Ascending aorta (tissue), 2 donors: Measurements from ENCODE around the gene NFATC2. TPM values are rescaled to one million over a fixed set of nuclear protein-coding genes. Genes with fewer than 3 reads are reported as not detected.

Experiments
- DNase-seq, 2 donors: peaks; one replicate each; pipeline ENCODE4 v3.0.0-alpha.2; 2019; ENCODE audit warnings: low spot score in 2 of 2
- H3K27ac ChIP-seq, 2 donors: fragments of 200-600 bp; sonication (generic); one replicate each; pipeline ENCODE4 v1.5.1; 2016 to 2017; ENCODE audit warnings: mild to moderate bottlenecking in 1 of 2
- H3K27me3 ChIP-seq: fragments of 200-600 bp; sonication (generic); one replicate; pipeline ENCODE4 v1.5.1; 2017
- H3K36me3 ChIP-seq, 2 donors: fragments of 200-600 bp; sonication (generic); one replicate each; pipeline ENCODE4 v1.5.1; 2016
- H3K4me1 ChIP-seq, 2 donors: fragments of 200-600 bp; sonication (generic); one replicate each; pipeline ENCODE4 v1.5.1; 2016 to 2017; ENCODE audit warnings: mild to moderate bottlenecking in 1 of 2
- H3K4me3 ChIP-seq, 2 donors: fragments of 200-600 bp; sonication (generic); one replicate each; pipeline ENCODE4 v1.5.1; 2016 to 2017; ENCODE audit warnings: mild to moderate bottlenecking in 1 of 2
- H3K9me3 ChIP-seq, 2 donors: fragments of 200-600 bp; sonication (generic); one replicate each; pipeline ENCODE4 v1.5.1; 2016
- CTCF ChIP-seq, 3 experiments: fragments of 200-600 bp in 2 of 3; fragments of 450-650 bp in 1 of 3; sonication (generic) in 2 of 3; IDR thresholded peaks; one replicate each; pipeline ENCODE4 v1.5.1; 2016 to 2019; ENCODE audit warnings: antibody characterized with exemption in 3 of 3, mild to moderate bottlenecking in 1 of 3, moderate library complexity in 1 of 3
- intact Hi-C: fragments of 100-400 bp; cut with DNase I; formaldehyde crosslinking; loops from one replicate; pipeline ENCODE4 v1.15.1; 2023
- total RNA-seq: library from RNA; depleted of rRNA; stranded (reverse); fragments of >200 nt; gene quantifications from one replicate; pipeline ENCODE4 v1.1.0, GENCODE V29; 2016

Gene NFATC2
- total RNA-seq, 1 donor from 2014 or later, result 7.9 TPM

GRCh38 chr20:51536116-51537069, 6.1 kb downstream of the NFATC2 start:
- intact Hi-C loops, result no loop called here
- Histone ChIP-seq H3K36me3 (no peaks in the 10 kb centered on the region), H3K27ac (no peak overlapping the region), H3K27me3 (no peaks in the 10 kb centered on the region), H3K4me1 (peaks cover 7 to 13% of the 10 kb centered on the region in 2 donors), H3K9me3 (no peaks in the 10 kb centered on the region), H3K4me3 (no peak overlapping the region)
- DNase-seq, result peak in 1 of 2 donors; percentile 42
- TF ChIP-seq CTCF (IDR thresholded peaks at IDR 0.05), result no peak

- Histone ChIP-seq H3K36me3 (no peaks in the 10 kb centered on the region), H3K27ac (no peak overlapping the region), H3K4me1 (peaks cover 7 to 11% of the 10 kb centered on the region in 2 donors), H3K27me3 (no peaks in the 10 kb centered on the region), H3K4me3 (no peak overlapping the region), H3K9me3 (no peaks in the 10 kb centered on the region)
- no peak for DNase-seq
- intact Hi-C loops, result no loop called here
- no peak for TF ChIP-seq CTCF (IDR thresholded peaks at IDR 0.05)
Measured at GRCh38 chr20:51535674-51536073, 6.8 kb downstream of the NFATC2 start.

GRCh38 chr20:51535075-51535386, 7.5 kb downstream of the NFATC2 start:
- Histone ChIP-seq H3K4me3 (no peak overlapping the region), H3K36me3 (no peaks in the 10 kb centered on the region), H3K27ac (no peak overlapping the region), H3K27me3 (no peaks in the 10 kb centered on the region), H3K9me3 (no peaks in the 10 kb centered on the region), H3K4me1 (peaks cover 7 to 11% of the 10 kb centered on the region in 2 donors)
- no peak for TF ChIP-seq CTCF (IDR thresholded peaks at IDR 0.05)
- peak in 1 of 2 donors; percentile 63 for DNase-seq
- intact Hi-C loops, result no loop called here

GRCh38 chr20:51533291-51534172, 9.0 kb downstream of the NFATC2 start:
- H3K4me1 ChIP-seq, result peaks cover 7 to 11% of the 10 kb centered on the region in 2 donors
- intact Hi-C loops, result loop anchor here (2.0 to 5.0 kb wide), 2 partner anchors 29 to 86 kb away; no protein-coding TSS in a partner anchor
- no peaks in the 10 kb centered on the region for H3K9me3 ChIP-seq
- H3K4me3 ChIP-seq, result no peak overlapping the region
- no peaks in the 10 kb centered on the region for H3K27me3 ChIP-seq
- no peaks in the 10 kb centered on the region for H3K36me3 ChIP-seq
- H3K27ac ChIP-seq, result peak overlapping the region; percentile 74 to 76
- no peak for DNase-seq
- TF ChIP-seq CTCF (IDR thresholded peaks at IDR 0.05), result no peak

GRCh38 chr20:51532577-51533191, 9.8 kb downstream of the NFATC2 start:
- H3K4me1 ChIP-seq, result peaks cover 7 to 11% of the 10 kb centered on the region in 2 donors
- DNase-seq, result peak; percentile 57 to 88
- H3K4me3 ChIP-seq, result peak overlapping the region; percentile 2 to 24
- H3K9me3 ChIP-seq, result no peaks in the 10 kb centered on the region
- H3K36me3 ChIP-seq, result no peaks in the 10 kb centered on the region
- H3K27ac ChIP-seq, result peak overlapping the region; percentile 74 to 76
- no peak for TF ChIP-seq CTCF (IDR thresholded peaks at IDR 0.05)
- intact Hi-C loops, result loop anchor here (2.0 to 5.0 kb wide), 2 partner anchors 30 to 85 kb away; no protein-coding TSS in a partner anchor
- H3K27me3 ChIP-seq, result no peaks in the 10 kb centered on the region
